ENCODE measurements around the gene ACP2. TPM values are rescaled to one million over a fixed set of nuclear protein-coding genes. Genes with fewer than 3 reads are reported as not detected.

Gene ACP2
- total and polyA plus RNA-seq, 10 of the 15 experiments (the other 5 are each of a cell fraction or from before 2014, with no cell fraction given), result 0.98 to 11.7 (median 7.4) TPM

DNA sequence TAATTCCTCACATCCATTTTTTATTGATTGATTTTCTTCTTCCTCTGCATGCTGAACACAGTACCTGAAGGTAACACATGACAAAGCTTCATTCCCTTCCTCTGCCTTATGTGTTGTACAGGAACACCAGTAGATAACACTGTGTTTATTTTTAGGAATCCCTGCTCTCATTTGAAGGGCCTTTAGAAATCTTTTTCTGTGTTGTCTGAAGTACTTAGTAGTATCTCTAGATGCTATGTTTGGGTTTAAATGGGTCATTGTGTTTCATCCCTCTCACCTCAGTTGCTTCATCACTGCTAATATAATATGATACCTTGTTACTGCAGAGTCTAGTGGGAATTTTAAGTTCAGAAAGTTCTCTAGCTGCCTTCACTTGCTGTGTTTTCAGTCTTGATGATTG is 31.5 kb upstream of the ACP2 start:
- Histone ChIP-seq H3K9me3 (replicated peaks; ENCODE audit: control insufficient read depth, insufficient read depth, low read length) (no peaks in the 10 kb centered on the region), H3K4me1 (ENCODE audit: control insufficient read depth, insufficient read depth, low read length) (no peaks in the 10 kb centered on the region), H3K27me3 (replicated peaks in 1 of 2; ENCODE audit: control insufficient read depth in 2 of 2, insufficient read depth in 2 of 2, low read length in 1 of 2) (no peaks in the 10 kb centered on the region), H3K4me3 (no peak overlapping the region), H2AFZ (ENCODE audit: control insufficient read depth, low read depth, low read length) (no peak overlapping the region), H3K9ac (ENCODE audit: control insufficient read depth, insufficient read depth, low read length) (no peak overlapping the region), H3K79me2 (ENCODE audit: control insufficient read depth, insufficient read depth, low read length) (no peaks in the 10 kb centered on the region), H3K36me3 (ENCODE audit: control insufficient read depth in 2 of 2, insufficient read depth in 2 of 2, low read length in 1 of 2) (peaks cover 30 to 41% of the 10 kb centered on the region in 2 experiments), H3K4me2 (ENCODE audit: control insufficient read depth, insufficient read depth) (no peak overlapping the region), H4K20me1 (ENCODE audit: control insufficient read depth, insufficient read depth) (no peaks in the 10 kb centered on the region), H3K27ac (ENCODE audit: control insufficient read depth, insufficient read depth) (no peak overlapping the region)
- no peak for FAIRE-seq
- ATAC-seq, result no peak
- ChIA-PET SMC1A (ENCODE audit: uncharacterized antibody, unreplicated experiment) (interaction anchor here (1.2 kb wide), 1 partner anchor 21 kb away, joined by 4 read pairs; no protein-coding TSS in a partner anchor), RAD21 (ENCODE audit: unreplicated experiment) (no interaction called here), CTCF (interaction anchor here (1.0 to 1.1 kb wide), 2 partner anchors 9 to 32 kb away, joined by 3 to 5 read pairs; partner anchors contain the start of gene ACP2), POLR2A (interaction anchor here (1.0 to 1.5 kb wide), 2 partner anchors 9 to 102 kb away, joined by 3 to 4 read pairs; no protein-coding TSS in a partner anchor)
- intact Hi-C loops (cut with micrococcal nuclease; ENCODE audit: unreplicated experiment), result no loop called here
- TF ChIP-seq, protein P1, sequence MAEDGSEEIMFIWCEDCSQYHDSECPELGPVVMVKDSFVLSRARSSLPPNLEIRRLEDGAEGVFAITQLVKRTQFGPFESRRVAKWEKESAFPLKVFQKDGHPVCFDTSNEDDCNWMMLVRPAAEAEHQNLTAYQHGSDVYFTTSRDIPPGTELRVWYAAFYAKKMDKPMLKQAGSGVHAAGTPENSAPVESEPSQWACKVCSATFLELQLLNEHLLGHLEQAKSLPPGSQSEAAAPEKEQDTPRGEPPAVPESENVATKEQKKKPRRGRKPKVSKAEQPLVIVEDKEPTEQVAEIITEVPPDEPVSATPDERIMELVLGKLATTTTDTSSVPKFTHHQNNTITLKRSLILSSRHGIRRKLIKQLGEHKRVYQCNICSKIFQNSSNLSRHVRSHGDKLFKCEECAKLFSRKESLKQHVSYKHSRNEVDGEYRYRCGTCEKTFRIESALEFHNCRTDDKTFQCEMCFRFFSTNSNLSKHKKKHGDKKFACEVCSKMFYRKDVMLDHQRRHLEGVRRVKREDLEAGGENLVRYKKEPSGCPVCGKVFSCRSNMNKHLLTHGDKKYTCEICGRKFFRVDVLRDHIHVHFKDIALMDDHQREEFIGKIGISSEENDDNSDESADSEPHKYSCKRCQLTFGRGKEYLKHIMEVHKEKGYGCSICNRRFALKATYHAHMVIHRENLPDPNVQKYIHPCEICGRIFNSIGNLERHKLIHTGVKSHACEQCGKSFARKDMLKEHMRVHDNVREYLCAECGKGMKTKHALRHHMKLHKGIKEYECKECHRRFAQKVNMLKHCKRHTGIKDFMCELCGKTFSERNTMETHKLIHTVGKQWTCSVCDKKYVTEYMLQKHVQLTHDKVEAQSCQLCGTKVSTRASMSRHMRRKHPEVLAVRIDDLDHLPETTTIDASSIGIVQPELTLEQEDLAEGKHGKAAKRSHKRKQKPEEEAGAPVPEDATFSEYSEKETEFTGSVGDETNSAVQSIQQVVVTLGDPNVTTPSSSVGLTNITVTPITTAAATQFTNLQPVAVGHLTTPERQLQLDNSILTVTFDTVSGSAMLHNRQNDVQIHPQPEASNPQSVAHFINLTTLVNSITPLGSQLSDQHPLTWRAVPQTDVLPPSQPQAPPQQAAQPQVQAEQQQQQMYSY (CRISPR knock-in tag; IDR thresholded peaks at IDR 0.05), result no peak
- TF ChIP-seq ESRRA (IDR thresholded peaks at IDR 0.05; ENCODE audit: low read length) (no peak), FOXM1 (IDR thresholded peaks at IDR 0.05; ENCODE audit: low read depth, low read length) (no peak), STAT1 (conservative IDR thresholded peaks at IDR 0.05) (no peak), YY1 (IDR thresholded peaks at IDR 0.05; ENCODE audit: low read depth, low read length) (no peak), FOS (IDR thresholded peaks at IDR 0.05; ENCODE audit: borderline replicate concordance, extremely low read depth, insufficient read length) (no peak), LARP7 (IDR thresholded peaks at IDR 0.05) (no peak), ZBTB33 (IDR thresholded peaks at IDR 0.05) (no peak), SPI1 (IDR thresholded peaks at IDR 0.05; ENCODE audit: borderline replicate concordance, insufficient read depth, low read depth, low read length) (no peak), MLLT1 (IDR thresholded peaks at IDR 0.05) (no peak), CREM (IDR thresholded peaks at IDR 0.05; ENCODE audit: low read depth) (no peak), RCOR1 (conservative IDR thresholded peaks at IDR 0.05; ENCODE audit: low read depth, low read length) (no peak), SUZ12 (IDR thresholded peaks at IDR 0.05; ENCODE audit: unreplicated experiment) (no peak), MTA3 (IDR thresholded peaks at IDR 0.05; ENCODE audit: borderline replicate concordance, low read length) (no peak), TCF12 (IDR thresholded peaks at IDR 0.05; ENCODE audit: low read depth, low read length) (no peak), NR2F1 (conservative IDR thresholded peaks at IDR 0.05) (no peak)
- no peak for DNase-seq (ENCODE audit: low read depth, low spot score)
- BruUV-seq (replicated peaks), result no TSS peak
- in situ Hi-C loops (cut with MboI), result no loop called here

Data from GM12878 (cell line).